Nephron progenitor cell (in vitro differentiated cells): Measurements from ENCODE around the gene SRP14.

ENCODE experiments used
- DNase-seq: peaks from one replicate; pipeline ENCODE4 v3.0.0; 2021
- H3K27ac Mint-ChIP-seq: 2 replicates; pipeline ENCODE4 v1.8.0; 2021; ENCODE audit warnings: mild to moderate bottlenecking, moderate library complexity, mixed read lengths
- H3K27me3 Mint-ChIP-seq: 2 replicates; pipeline ENCODE4 v1.8.0; 2021; ENCODE audit warnings: mild to moderate bottlenecking, low read depth, mixed read lengths; ENCODE audit not compliant: poor library complexity
- H3K36me3 Mint-ChIP-seq: 2 replicates; pipeline ENCODE4 v1.8.0; 2021; ENCODE audit warnings: low read depth, mixed read lengths
- H3K4me1 Mint-ChIP-seq: 2 replicates; pipeline ENCODE4 v1.8.0; 2021; ENCODE audit warnings: mixed read lengths
- H3K4me3 Mint-ChIP-seq: 2 replicates; pipeline ENCODE4 v1.8.0; 2021; ENCODE audit warnings: mild to moderate bottlenecking, moderate library complexity, mixed read lengths
- H3K9me3 Mint-ChIP-seq: 2 replicates; pipeline ENCODE4 v1.8.0; 2021; ENCODE audit warnings: mild to moderate bottlenecking, moderate library complexity, mixed read lengths
- TF ChIP-seq, protein P1 (sequence below): fragments of 200-600 bp; sonication (generic); IDR thresholded peaks from 2 replicates; pipeline ENCODE4 v1.5.0; 2021; ENCODE audit warnings: antibody characterized with exemption

The SRP14 gene

DNA sequence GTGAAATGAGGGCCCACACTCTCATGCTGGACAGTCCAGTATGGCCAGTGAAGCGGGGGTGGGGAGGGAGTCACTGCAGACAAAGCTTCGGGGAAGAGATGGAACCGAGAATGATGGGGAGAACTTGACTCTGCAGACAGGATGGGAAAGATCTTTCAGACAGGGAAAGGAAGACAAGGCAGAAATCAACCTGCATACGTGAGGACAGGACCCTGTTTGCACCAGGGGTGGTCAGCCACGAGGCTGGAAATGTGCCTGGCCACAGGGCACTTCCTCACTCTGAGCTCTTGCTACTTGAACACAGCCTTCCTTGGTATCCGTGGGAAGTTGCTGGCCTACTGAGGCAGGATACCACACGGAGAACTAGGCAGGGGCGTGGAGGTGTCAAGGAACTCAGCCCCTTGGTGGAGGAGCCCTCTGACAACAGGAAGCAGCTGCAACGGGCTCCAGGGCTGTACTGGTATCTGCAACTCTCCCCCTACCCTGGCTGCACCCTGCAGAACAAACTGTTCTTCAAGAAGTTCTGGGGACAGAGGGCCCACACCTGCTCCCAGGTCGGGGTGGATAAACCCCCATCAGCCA is 9.3 kb upstream of the SRP14 start:
- Mint-ChIP-seq H3K9me3 (no peaks in the 10 kb centered on the region), H3K4me3 (peak overlapping the region; percentile 47), H3K27ac (peak overlapping the region; percentile 95), H3K27me3 (peaks cover 4% of the 10 kb centered on the region), H3K36me3 (no peaks in the 10 kb centered on the region), H3K4me1 (peaks cover 94% of the 10 kb centered on the region)
- DNase-seq: peak; percentile 44
- TF ChIP-seq, protein P1, sequence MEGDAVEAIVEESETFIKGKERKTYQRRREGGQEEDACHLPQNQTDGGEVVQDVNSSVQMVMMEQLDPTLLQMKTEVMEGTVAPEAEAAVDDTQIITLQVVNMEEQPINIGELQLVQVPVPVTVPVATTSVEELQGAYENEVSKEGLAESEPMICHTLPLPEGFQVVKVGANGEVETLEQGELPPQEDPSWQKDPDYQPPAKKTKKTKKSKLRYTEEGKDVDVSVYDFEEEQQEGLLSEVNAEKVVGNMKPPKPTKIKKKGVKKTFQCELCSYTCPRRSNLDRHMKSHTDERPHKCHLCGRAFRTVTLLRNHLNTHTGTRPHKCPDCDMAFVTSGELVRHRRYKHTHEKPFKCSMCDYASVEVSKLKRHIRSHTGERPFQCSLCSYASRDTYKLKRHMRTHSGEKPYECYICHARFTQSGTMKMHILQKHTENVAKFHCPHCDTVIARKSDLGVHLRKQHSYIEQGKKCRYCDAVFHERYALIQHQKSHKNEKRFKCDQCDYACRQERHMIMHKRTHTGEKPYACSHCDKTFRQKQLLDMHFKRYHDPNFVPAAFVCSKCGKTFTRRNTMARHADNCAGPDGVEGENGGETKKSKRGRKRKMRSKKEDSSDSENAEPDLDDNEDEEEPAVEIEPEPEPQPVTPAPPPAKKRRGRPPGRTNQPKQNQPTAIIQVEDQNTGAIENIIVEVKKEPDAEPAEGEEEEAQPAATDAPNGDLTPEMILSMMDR: no peak

DNA sequence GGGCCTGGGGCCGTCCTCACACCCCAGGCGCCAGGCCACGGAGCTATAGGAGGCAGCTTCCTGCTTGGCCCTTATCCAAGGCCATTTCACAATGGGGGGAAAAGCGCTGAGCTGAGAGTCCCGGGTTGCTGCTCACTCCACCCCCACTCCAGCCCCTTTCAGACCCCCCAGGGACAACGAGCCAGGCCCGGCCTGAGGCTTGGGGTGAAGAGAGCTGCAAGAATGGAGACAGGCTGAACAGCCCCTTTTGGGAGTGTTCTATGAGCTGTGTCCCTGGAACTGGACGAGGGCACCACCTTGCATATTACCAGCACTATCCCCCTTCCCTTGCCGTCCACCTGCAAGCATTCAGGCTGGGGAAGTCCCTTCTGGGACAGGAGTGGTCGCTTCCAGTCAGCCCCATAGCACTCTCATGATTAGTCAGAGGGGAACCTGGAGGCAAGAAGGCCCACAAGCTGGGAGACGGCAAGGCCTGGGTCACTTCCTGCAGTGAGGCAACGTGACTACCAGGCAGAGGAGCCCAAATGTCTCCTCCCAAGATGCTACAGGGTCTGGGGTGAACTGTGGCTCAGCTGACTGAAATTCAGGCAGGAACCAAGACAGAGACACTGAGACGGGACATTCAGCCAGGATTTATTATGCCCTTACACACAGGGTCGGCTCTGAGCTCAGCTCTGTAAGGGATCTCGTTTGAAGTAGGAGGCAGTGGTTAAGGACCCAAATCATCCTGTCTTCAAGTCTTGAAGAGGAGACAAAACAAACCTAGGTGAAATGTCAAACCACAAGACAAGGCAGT is 8.6 kb upstream of the SRP14 start:
- TF ChIP-seq, protein P1: no peak
- peaks cover 94% of the 10 kb centered on the region for H3K4me1 Mint-ChIP-seq
- no peaks in the 10 kb centered on the region for H3K27me3 Mint-ChIP-seq
- no peak for DNase-seq
- H3K4me3 Mint-ChIP-seq: peak overlapping the region; percentile 47
- no peaks in the 10 kb centered on the region for H3K9me3 Mint-ChIP-seq
- peak overlapping the region; percentile 95 for H3K27ac Mint-ChIP-seq
- no peaks in the 10 kb centered on the region for H3K36me3 Mint-ChIP-seq

DNA sequence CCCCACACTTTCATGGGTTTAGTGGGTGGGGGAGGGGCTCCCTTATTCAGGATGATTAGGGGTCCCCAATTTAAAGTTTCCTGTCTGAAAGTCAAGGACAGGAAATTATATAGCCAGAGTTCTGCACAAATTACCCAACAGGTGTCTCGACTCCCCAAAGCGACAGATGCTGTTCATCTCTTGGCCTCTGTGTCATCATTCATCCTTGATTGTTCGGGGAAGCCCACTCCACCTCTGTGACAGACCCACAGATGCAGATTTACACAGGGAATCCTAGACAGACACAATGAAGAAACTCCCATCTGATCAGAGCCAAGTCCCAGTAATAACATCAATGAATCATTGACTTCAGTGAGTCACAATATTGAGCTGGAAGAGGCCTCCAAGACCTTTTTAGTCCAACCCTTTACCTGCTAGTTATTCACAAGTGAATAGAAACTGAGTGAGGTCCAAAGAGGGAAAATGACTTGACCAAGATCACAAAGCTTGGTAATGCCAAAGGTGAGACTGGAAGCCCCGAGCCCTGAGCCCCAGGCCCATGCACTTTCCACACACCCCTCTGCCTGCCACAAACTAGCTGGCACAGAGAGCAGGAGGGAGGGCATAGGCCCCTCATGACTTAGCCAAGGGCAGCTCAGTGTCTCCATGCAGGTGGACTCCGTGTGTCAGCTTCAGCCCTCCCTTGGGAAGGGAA is 7.9 kb upstream of the SRP14 start:
- Mint-ChIP-seq H3K9me3 (no peaks in the 10 kb centered on the region), H3K27me3 (no peaks in the 10 kb centered on the region), H3K4me3 (no peak overlapping the region), H3K27ac (peak overlapping the region; percentile 95), H3K4me1 (peaks cover 87% of the 10 kb centered on the region), H3K36me3 (no peaks in the 10 kb centered on the region)
- no peak for DNase-seq
- TF ChIP-seq, protein P1: no peak

DNA sequence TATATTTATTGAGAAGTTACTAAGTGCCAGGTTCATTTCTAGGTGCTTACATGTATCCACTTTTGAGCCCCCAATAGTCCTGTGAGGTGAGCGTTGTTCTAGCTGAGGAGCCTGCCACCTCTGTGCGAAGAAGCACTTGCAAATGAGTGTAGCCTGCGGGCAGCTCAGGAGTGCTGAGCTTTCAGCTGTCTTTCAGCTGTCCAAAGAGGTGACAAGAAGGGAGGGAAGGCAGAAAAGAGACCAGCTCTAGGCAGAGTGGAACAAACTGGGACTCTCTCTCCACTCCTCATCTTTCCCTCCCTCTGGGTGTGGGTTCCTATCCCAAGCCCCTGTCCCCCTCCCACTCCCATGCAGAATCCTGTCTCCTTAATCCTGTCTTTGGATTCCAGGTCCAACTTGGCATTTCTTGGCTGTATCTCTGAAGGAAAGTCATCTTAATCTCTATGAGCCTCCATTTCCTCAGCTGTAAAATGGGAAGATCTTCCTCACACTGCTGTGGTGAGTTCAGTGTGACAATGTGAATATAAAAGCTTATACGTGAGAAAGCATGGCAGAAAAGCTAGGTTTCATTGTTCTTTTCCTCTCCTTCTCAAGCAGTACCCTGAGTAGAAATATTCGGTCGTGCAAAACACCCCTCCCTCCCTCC is 6.7 kb upstream of the SRP14 start:
- H3K27me3 Mint-ChIP-seq: no peaks in the 10 kb centered on the region
- TF ChIP-seq, protein P1: no peak
- no peak overlapping the region for H3K27ac Mint-ChIP-seq
- H3K9me3 Mint-ChIP-seq: no peaks in the 10 kb centered on the region
- peak overlapping the region; percentile 54 for H3K4me3 Mint-ChIP-seq
- no peak for DNase-seq
- peaks cover 87% of the 10 kb centered on the region for H3K4me1 Mint-ChIP-seq
- H3K36me3 Mint-ChIP-seq: no peaks in the 10 kb centered on the region

DNA sequence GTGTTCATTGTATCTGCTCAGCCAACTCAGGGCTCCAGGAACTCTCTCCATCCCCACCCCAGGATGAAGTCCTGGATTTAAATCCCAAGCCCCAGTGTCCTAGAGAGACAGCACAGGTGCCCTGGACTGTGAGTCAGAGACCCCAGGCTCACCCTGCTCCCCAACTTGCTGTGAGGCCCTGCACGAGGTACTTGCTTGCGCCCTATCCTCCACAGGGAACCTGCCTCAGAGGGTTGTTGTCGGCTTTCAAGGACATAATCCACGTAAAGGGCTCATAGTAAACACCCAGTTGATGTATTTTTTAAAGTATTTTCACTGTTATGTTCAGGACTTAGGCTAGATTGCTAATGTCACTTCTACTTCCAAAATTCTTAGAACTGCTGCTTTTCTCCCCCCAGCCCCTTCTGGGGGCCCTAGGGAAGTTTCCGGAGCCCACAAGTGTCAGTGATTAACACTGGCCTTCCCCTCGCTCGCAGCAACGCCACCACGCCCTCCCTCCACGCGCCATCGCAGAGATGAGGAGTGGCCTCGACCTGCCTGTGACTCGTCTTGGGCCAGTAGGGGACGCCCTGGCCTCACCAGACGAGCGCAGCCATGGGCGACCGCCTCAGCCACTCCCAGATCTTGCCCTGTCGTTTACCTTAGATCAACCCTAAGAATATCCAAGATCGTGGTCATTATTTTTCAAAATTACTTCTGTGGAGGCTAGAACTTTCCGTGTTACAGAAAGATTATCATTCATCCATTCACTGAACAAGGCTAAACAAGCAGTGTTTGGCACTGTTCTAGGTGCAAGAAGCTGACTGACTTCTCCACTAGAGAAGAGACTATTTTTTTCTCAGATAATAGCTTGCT is 6.0 kb upstream of the SRP14 start:
- peak overlapping the region; percentile 54 for H3K4me3 Mint-ChIP-seq
- no peaks in the 10 kb centered on the region for H3K9me3 Mint-ChIP-seq
- H3K27me3 Mint-ChIP-seq: no peaks in the 10 kb centered on the region
- no peaks in the 10 kb centered on the region for H3K36me3 Mint-ChIP-seq
- H3K4me1 Mint-ChIP-seq: peaks cover 89% of the 10 kb centered on the region
- peak; percentile 87 for DNase-seq
- peak overlapping the region; percentile 16 for H3K27ac Mint-ChIP-seq
- TF ChIP-seq, protein P1: peak; percentile 89
